GM21526 (cell line): ENCODE results near the gene ADIPOQ.
"Not testable (repeated sequence)": the region's sequence is repeated elsewhere in the genome, so short reads cannot be mapped to it uniquely, and the experiment has no call there.

Experiments used
- ATAC-seq: cut with Tn5 transposase; IDR thresholded peaks from one replicate; pipeline ENCODE4 v1.9.1; 2021; ENCODE audit warnings: moderate library complexity; ENCODE audit not compliant: unreplicated experiment, low FRiP score

ADIPOQ gene

GRCh38 chr3:186842426-186843038 is at the start of gene ADIPOQ:
ADIPOQ (plus strand) TSS chr3:186842710; CDS start chr3:186853059, 10,349 bp downstream.
- ATAC-seq: no peak

- ATAC-seq: no peak
These were observed 44.2 kb upstream of the ADIPOQ start for GRCh38 chr3:186798239-186798874.

GRCh38 chr3:186800285-186800684 is 42.2 kb upstream of the ADIPOQ start:
- ATAC-seq: no peak

GRCh38 chr3:186802701-186803100 is 39.8 kb upstream of the ADIPOQ start:
- ATAC-seq: no peak

- not testable (repeated sequence) for ATAC-seq
These were observed 39.1 kb upstream of the ADIPOQ start for GRCh38 chr3:186803447-186803846.

- ATAC-seq: peak; percentile 88
These were observed 36.1 kb upstream of the ADIPOQ start, which contains the start of gene RFC4 for GRCh38 chr3:186806089-186807055. RFC4 (minus strand) TSS chr3:186806482; CDS start chr3:186804713, 1,769 bp downstream.

GRCh38 chr3:186807231-186807630 is 35.3 kb upstream of the ADIPOQ start:
- no peak for ATAC-seq

- no peak for ATAC-seq
These were observed 32.0 kb upstream of the ADIPOQ start for GRCh38 chr3:186810336-186810996.

GRCh38 chr3:186811313-186811712 is 31.2 kb upstream of the ADIPOQ start:
- not testable (repeated sequence) for ATAC-seq

- ATAC-seq: no peak
These were observed 28.4 kb upstream of the ADIPOQ start for GRCh38 chr3:186814100-186814499.

- ATAC-seq: no peak
These were observed 27.1 kb upstream of the ADIPOQ start for GRCh38 chr3:186815435-186815834.

- no peak for ATAC-seq
These were observed 24.0 kb upstream of the ADIPOQ start for GRCh38 chr3:186818516-186818915.

GRCh38 chr3:186818956-186819355 is 23.6 kb upstream of the ADIPOQ start:
- ATAC-seq: no peak

GRCh38 chr3:186821429-186822387 is 20.8 kb upstream of the ADIPOQ start:
- no peak for ATAC-seq

GRCh38 chr3:186822388-186822759 is 20.1 kb upstream of the ADIPOQ start:
- ATAC-seq: not testable (repeated sequence)

- ATAC-seq: no peak
These were observed 19.1 kb upstream of the ADIPOQ start for GRCh38 chr3:186823386-186823785.

GRCh38 chr3:186824430-186825139 is 17.9 kb upstream of the ADIPOQ start:
- no peak for ATAC-seq

- no peak for ATAC-seq
These were observed 17.2 kb upstream of the ADIPOQ start for GRCh38 chr3:186825294-186825821.
